MG63 (cell line): ENCODE results near the gene OR2M4. TPM values are rescaled to one million over a fixed set of nuclear protein-coding genes. Genes with fewer than 3 reads are reported as not detected.
A peak's percentile ranks its signal among the peaks of the same experiment; 100 is the strongest.
"Not testable (repeated sequence)": the region's sequence is repeated elsewhere in the genome, so short reads cannot be mapped to it uniquely, and the experiment has no call there.

ENCODE experiments used
- DNase-seq: peaks from one replicate; pipeline ENCODE4 v3.0.0-alpha.2; 2020
- H3K27me3 ChIP-seq: fragments of 250-450 bp; sonication (Bioruptor Pico); 2 replicates; pipeline ENCODE4 v1.5.1; 2020; ENCODE audit warnings: mild to moderate bottlenecking, moderate library complexity
- H3K36me3 ChIP-seq: fragments of 250-450 bp; sonication (Bioruptor Pico); 2 replicates; pipeline ENCODE4 v1.5.1; 2020; ENCODE audit warnings: mild to moderate bottlenecking, moderate library complexity
- H3K4me3 ChIP-seq: fragments of 250-450 bp; sonication (Bioruptor Pico); 2 replicates; pipeline ENCODE4 v1.5.1; 2020; ENCODE audit warnings: mild to moderate bottlenecking, moderate library complexity
- H3K9me3 ChIP-seq: fragments of 250-450 bp; sonication (Bioruptor Pico); 2 replicates; pipeline ENCODE4 v1.5.1; 2020; ENCODE audit warnings: mild to moderate bottlenecking, moderate library complexity
- total RNA-seq: library from RNA; depleted of rRNA; stranded (reverse); fragments of >200 nt; shearing (Covaris generic); gene quantifications from 2 replicates; pipeline ENCODE4 v1.2.3, GENCODE V29; 2014; ENCODE audit warnings: low replicate concordance; rRNA removed

OR2M4 gene
- not detected in 2 replicates for total RNA-seq

GRCh38 chr1:248231117-248231516, at the start of gene OR2M4:
TSS of gene OR2M4 (plus strand) at chr1:248231417. CDS start at chr1:248238929, 7,512 bp downstream.
- no peaks in the 10 kb centered on the region for H3K27me3 ChIP-seq
- no peaks in the 10 kb centered on the region for H3K36me3 ChIP-seq
- DNase-seq: no peak
- peaks cover 10% of the 10 kb centered on the region for H3K9me3 ChIP-seq
- no peak within 1 kb of the TSS for H3K4me3 ChIP-seq

- no peak for DNase-seq
Observed at GRCh38 chr1:248183996-248184395, 47.2 kb upstream of the OR2M4 start.

GRCh38 chr1:248187363-248187762, 43.9 kb upstream of the OR2M4 start:
- Histone ChIP-seq H3K9me3 (no peaks in the 10 kb centered on the region; the same call in 1 of the 2 replicates), H3K36me3 (no peaks in the 10 kb centered on the region), H3K27me3 (no peaks in the 10 kb centered on the region), H3K4me3 (no peak overlapping the region)
- no peak for DNase-seq

More at GRCh38 chr1:248183996-248184395, 47.2 kb upstream of the OR2M4 start:
- H3K4me3 ChIP-seq: no peak overlapping the region
- H3K36me3 ChIP-seq: no peaks in the 10 kb centered on the region
- no peaks in the 10 kb centered on the region for H3K27me3 ChIP-seq
- no peaks in the 10 kb centered on the region; the same call in 1 of the 2 replicates for H3K9me3 ChIP-seq

- Histone ChIP-seq H3K9me3 (no peaks in the 10 kb centered on the region), H3K36me3 (no peaks in the 10 kb centered on the region), H3K27me3 (no peaks in the 10 kb centered on the region), H3K4me3 (no peak overlapping the region)
- DNase-seq: no peak
Observed at GRCh38 chr1:248189026-248189425, 42.2 kb upstream of the OR2M4 start.

GRCh38 chr1:248194117-248194516, 37.1 kb upstream of the OR2M4 start:
- Histone ChIP-seq H3K9me3 (no peaks in the 10 kb centered on the region), H3K4me3 (no peak overlapping the region), H3K27me3 (no peaks in the 10 kb centered on the region), H3K36me3 (no peaks in the 10 kb centered on the region)
- no peak for DNase-seq

GRCh38 chr1:248196965-248197364, 34.3 kb upstream of the OR2M4 start, which contains the start of gene OR2M3:
TSS of gene OR2M3 (plus strand) at chr1:248197265. CDS start at chr1:248203068, 5,803 bp downstream.
- no peak for DNase-seq
- Histone ChIP-seq H3K36me3 (no peaks in the 10 kb centered on the region), H3K4me3 (no peak within 1 kb of the TSS)

GRCh38 chr1:248215880-248216279, 15.3 kb upstream of the OR2M4 start:
- no peak overlapping the region for H3K4me3 ChIP-seq
- DNase-seq: no peak
- H3K36me3 ChIP-seq: no peaks in the 10 kb centered on the region
- H3K9me3 ChIP-seq: peaks cover 2% of the 10 kb centered on the region
- H3K27me3 ChIP-seq: no peaks in the 10 kb centered on the region

More at GRCh38 chr1:248196965-248197364, 34.3 kb upstream of the OR2M4 start, which contains the start of gene OR2M3:
- no peaks in the 10 kb centered on the region for H3K27me3 ChIP-seq
- H3K9me3 ChIP-seq: no peaks in the 10 kb centered on the region

- H3K9me3 ChIP-seq: peaks cover 12% of the 10 kb centered on the region
- H3K4me3 ChIP-seq: no peak overlapping the region
- no peaks in the 10 kb centered on the region for H3K27me3 ChIP-seq
- H3K36me3 ChIP-seq: no peaks in the 10 kb centered on the region
- no peak for DNase-seq
Observed at GRCh38 chr1:248225537-248225936, 5.7 kb upstream of the OR2M4 start.

GRCh38 chr1:248229360-248229908, 1.8 kb upstream of the OR2M4 start:
- no peak for DNase-seq
- Histone ChIP-seq H3K4me3 (no peak overlapping the region), H3K36me3 (no peaks in the 10 kb centered on the region), H3K27me3 (no peaks in the 10 kb centered on the region), H3K9me3 (peaks cover 12% of the 10 kb centered on the region)

GRCh38 chr1:248239478-248239877, 8.3 kb downstream of the OR2M4 start:
- Histone ChIP-seq H3K27me3 (no peaks in the 10 kb centered on the region), H3K9me3 (no peaks in the 10 kb centered on the region; the same call in 1 of the 2 replicates), H3K4me3 (no peak overlapping the region), H3K36me3 (no peaks in the 10 kb centered on the region)
- DNase-seq: no peak

GRCh38 chr1:248243204-248243603, 12.0 kb downstream of the OR2M4 start:
- no peaks in the 10 kb centered on the region for H3K27me3 ChIP-seq
- no peaks in the 10 kb centered on the region for H3K36me3 ChIP-seq
- peak; percentile 58 for DNase-seq
- H3K4me3 ChIP-seq: no peak overlapping the region
- H3K9me3 ChIP-seq: no peaks in the 10 kb centered on the region

- not testable (repeated sequence) for DNase-seq, H3K9me3 ChIP-seq, H3K27me3 ChIP-seq, H3K4me3 ChIP-seq, H3K36me3 ChIP-seq
Observed at GRCh38 chr1:248259309-248259708, 28.1 kb downstream of the OR2M4 start.

GRCh38 chr1:248268178-248268577, 37.0 kb downstream of the OR2M4 start:
- DNase-seq: no peak
- Histone ChIP-seq H3K36me3 (no peaks in the 10 kb centered on the region), H3K4me3 (no peak overlapping the region), H3K27me3 (no peaks in the 10 kb centered on the region), H3K9me3 (no peaks in the 10 kb centered on the region; the same call in 1 of the 2 replicates)

- H3K36me3 ChIP-seq, H3K9me3 ChIP-seq, DNase-seq, H3K4me3 ChIP-seq, H3K27me3 ChIP-seq: not testable (repeated sequence)
Observed at GRCh38 chr1:248273225-248273624, 42.0 kb downstream of the OR2M4 start.

GRCh38 chr1:248277876-248278275, 46.7 kb downstream of the OR2M4 start, which contains the start of gene OR2T33:
TSS of gene OR2T33 (minus strand) at chr1:248277976. CDS start at chr1:248273814, 4,162 bp downstream.
- no peak within 1 kb of the TSS for H3K4me3 ChIP-seq
- DNase-seq: no peak
- H3K27me3 ChIP-seq: no peaks in the 10 kb centered on the region
- H3K36me3 ChIP-seq: no peaks in the 10 kb centered on the region
- H3K9me3 ChIP-seq: no peaks in the 10 kb centered on the region; the same call in 1 of the 2 replicates

GRCh38 chr1:248288391-248288790, 57.2 kb downstream of the OR2M4 start:
- no peaks in the 10 kb centered on the region for H3K27me3 ChIP-seq
- no peak for DNase-seq
- H3K36me3 ChIP-seq: no peaks in the 10 kb centered on the region
- no peaks in the 10 kb centered on the region; the same call in 1 of the 2 replicates for H3K9me3 ChIP-seq
- no peak overlapping the region for H3K4me3 ChIP-seq
